K562 (cell line): ENCODE results near the gene EZH1. TPM values are rescaled to one million over a fixed set of nuclear protein-coding genes. Genes with fewer than 3 reads are reported as not detected.
A peak's percentile ranks its signal among the peaks of the same experiment; 100 is the strongest.

Source experiments
- BACH1 ChIP-seq: fragments of 200-800 bp; sonication (Bioruptor generic); IDR thresholded peaks from 2 replicates; pipeline ENCODE4 v1.6.1; 2016; ENCODE audit warnings: missing genetic modification characterization, missing compliant biosample characterization
- CEBPB ChIP-seq: fragments of 450-650 bp; IDR thresholded peaks from 2 replicates; pipeline ENCODE4 v1.6.1; 2016; ENCODE audit warnings: missing genetic modification characterization, missing compliant biosample characterization
- DPF2 ChIP-seq: fragments of 450-650 bp; IDR thresholded peaks from 2 replicates; pipeline ENCODE4 v1.6.1; 2016
- E4F1 ChIP-seq: fragments of 250-450 bp; sonication (Bioruptor Pico); IDR thresholded peaks from 2 replicates; pipeline ENCODE4 v1.5.0; 2021; ENCODE audit warnings: mild to moderate bottlenecking, borderline replicate concordance
- EP400 ChIP-seq: fragments of 450-650 bp; IDR thresholded peaks from 2 replicates; pipeline ENCODE4 v1.6.1; 2017; ENCODE audit warnings: antibody characterized with exemption, mild to moderate bottlenecking, moderate library complexity
- HMGXB4 ChIP-seq: sonication (generic); formaldehyde crosslinking; IDR thresholded peaks from 2 replicates; pipeline ENCODE4 v1.8.1; 2023; ENCODE audit warnings: mild to moderate bottlenecking, missing genetic modification reagents
- MXD1 ChIP-seq: fragments of 250-450 bp; sonication (Bioruptor Pico); IDR thresholded peaks from 2 replicates; pipeline ENCODE4 v1.8.0; 2021; ENCODE audit warnings: borderline replicate concordance, mild to moderate bottlenecking, moderate library complexity; ENCODE audit not compliant: poor library complexity, severe bottlenecking
- RBM14 ChIP-seq: fragments of 200-400 bp; formaldehyde crosslinking; IDR thresholded peaks from 2 replicates; pipeline ENCODE4 v1.6.1; 2018; ENCODE audit warnings: low read depth, mild to moderate bottlenecking, low read length, moderate library complexity, borderline replicate concordance; ENCODE audit not compliant: insufficient read depth
- SETDB1 ChIP-seq: IDR thresholded peaks from one replicate; pipeline ENCODE4 v1.6.1; 2012; ENCODE audit warnings: low read length, control low read depth, inconsistent platforms
- SMAD3 ChIP-seq: fragments of 450-650 bp; formaldehyde crosslinking; conservative IDR thresholded peaks from 2 replicates; pipeline ENCODE4 v1.4.0; 2020; ENCODE audit warnings: mild to moderate bottlenecking
- SNIP1 ChIP-seq: fragments of 450-650 bp; IDR thresholded peaks from 2 replicates; pipeline ENCODE4 v1.7.1; 2017; ENCODE audit warnings: low read depth, mild to moderate bottlenecking
- THRB ChIP-seq: fragments of 450-650 bp; formaldehyde crosslinking; conservative IDR thresholded peaks from 2 replicates; pipeline ENCODE4 v1.4.0; 2022; ENCODE audit warnings: mild to moderate bottlenecking, missing genetic modification characterization
- ZBTB2 ChIP-seq: fragments of 450-650 bp; IDR thresholded peaks from 2 replicates; pipeline ENCODE4 v1.6.1; 2016; ENCODE audit warnings: antibody characterized with exemption
- ZNF140 ChIP-seq: fragments of 250-450 bp; sonication (Bioruptor Pico); IDR thresholded peaks from 2 replicates; pipeline ENCODE4 v1.8.0; 2021; ENCODE audit warnings: moderate library complexity, mild to moderate bottlenecking, inconsistent platforms
- ZNF507 ChIP-seq: conservative IDR thresholded peaks from 2 replicates; pipeline ENCODE4 v1.6.1; 2017; ENCODE audit warnings: missing genetic modification characterization, missing compliant biosample characterization
- ZNF655 ChIP-seq: fragments of 250-450 bp; sonication (Bioruptor Pico); IDR thresholded peaks from 2 replicates; pipeline ENCODE4 v1.5.0; 2021
- polyA plus RNA-seq, 8 experiments: library from polyadenylated mRNA; depleted of rRNA in 4 of 8; stranded (reverse) in 5 of 8; unstranded in 3 of 8; fragments of >200 nt; fragmentation: Nextera tagmentation in 2 of 8; fragmentation: Illumina TruSeq in 1 of 8; extraction: Ambion mirVana in 2 of 8; extraction: Trizol in 1 of 8; gene quantifications; 2 replicates each; pipeline versions ENCODE4 v1.2.1 to v1.2.3, GENCODE V29; 2011 to 2014; ENCODE audit warnings: inconsistent platforms in 1 of 8, missing spikeins in 1 of 8
- total RNA-seq, 7 experiments: library from RNA; depleted of rRNA in 6 of 7; stranded (reverse); fragments of >200 nt in 6 of 7; fragmentation: Illumina TruSeq in 2 of 7; extraction: Trizol in 2 of 7; gene quantifications; 2 replicates each; pipeline versions ENCODE4 v1.2.1 to v1.2.3, GENCODE V29; 2011 to 2021; ENCODE audit warnings: low replicate concordance in 1 of 7

The EZH1 gene
- total and polyA plus RNA-seq, 9 of the 15 experiments (the other 6 are each of a cell fraction or from before 2014, with no cell fraction given), result 8.6 to 40.8 (median 22.9) TPM

GRCh38 chr17:42779936-42780850 is 35.4 kb upstream of the EZH1 start, which contains the start of gene WNK4 (continued):
- TF ChIP-seq ZBTB2 (peak; percentile 88), SMAD3 (CRISPR knock-in tag) (no peak), EP400 (peak; percentile 47; the same call in 1 of the 2 replicates), SNIP1 (no peak), E4F1 (CRISPR knock-in tag) (no peak), ZNF655 (CRISPR knock-in tag) (no peak), DPF2 (peak; percentile 95), RBM14 (no peak), HMGXB4 (CRISPR knock-in tag) (no peak), THRB (CRISPR knock-in tag) (peak; percentile 73; the same call in 1 of the 2 replicates), CEBPB (tag) (no peak), SETDB1 (no peak), ZNF140 (CRISPR knock-in tag) (no peak), MXD1 (CRISPR knock-in tag) (no peak), BACH1 (no peak), ZNF507 (no peak)
